HG02885 (cell line): ENCODE measurements around the gene MESP1.

ENCODE experiments used
- ATAC-seq: cut with Tn5 transposase; IDR thresholded peaks from one replicate; pipeline ENCODE4 v1.9.1; 2021; ENCODE audit warnings: mild to moderate bottlenecking; ENCODE audit not compliant: unreplicated experiment, poor library complexity

The MESP1 gene

DNA sequence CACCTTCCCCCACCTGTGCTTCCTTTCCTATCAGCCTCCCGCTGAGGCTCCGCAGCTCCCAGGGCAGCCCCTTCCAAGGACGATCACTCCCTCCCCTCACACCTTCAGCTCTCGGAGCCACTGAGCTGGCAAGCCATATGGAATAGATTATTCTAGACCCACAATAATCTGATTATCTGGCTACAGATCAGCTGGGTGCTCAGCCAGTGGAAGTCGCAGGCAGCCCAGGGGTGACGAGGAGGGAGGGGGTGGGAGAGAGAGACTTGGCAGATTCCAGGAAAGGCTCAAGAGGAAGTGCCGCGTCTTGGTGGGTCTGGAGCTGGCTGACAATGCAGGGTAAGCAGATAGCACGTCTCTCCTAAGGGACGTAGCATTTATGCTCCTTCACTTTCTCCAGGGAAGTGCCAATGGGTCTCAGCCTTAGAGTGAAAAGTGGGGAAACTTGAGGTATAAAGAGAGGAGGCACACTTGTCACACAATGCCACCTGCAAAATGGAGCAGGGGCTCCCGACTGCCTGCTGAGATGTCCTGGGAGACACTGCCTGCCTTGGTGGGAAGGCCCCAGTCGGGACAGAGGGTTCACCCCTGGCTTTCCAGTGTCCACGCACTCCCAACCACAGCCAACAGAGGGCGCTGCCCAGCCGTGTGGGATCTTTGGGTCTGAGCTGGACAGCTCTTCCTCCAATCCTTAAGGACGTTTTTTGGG, 9.4 kb upstream of the MESP1 start:
- ATAC-seq: peak; percentile 63

DNA sequence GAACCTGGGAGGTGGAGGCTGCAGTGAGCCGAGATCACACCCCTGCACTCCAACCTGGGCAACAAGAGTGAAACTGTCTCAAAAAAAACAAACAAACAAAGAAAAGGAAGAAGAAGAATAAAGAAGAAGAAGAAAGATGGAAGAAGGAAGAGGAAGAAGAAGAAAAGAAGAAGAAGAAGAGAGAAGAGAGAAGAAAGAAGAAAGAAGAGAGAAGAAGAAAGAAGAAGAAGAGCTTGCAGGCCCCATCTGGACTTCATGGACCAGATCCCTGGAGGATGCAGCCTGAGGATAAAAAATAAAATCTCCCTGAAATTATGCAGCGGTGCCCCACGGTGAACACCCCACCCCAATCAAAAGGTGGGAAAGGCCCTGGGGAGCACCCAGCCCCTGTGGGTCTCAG, 8.8 kb upstream of the MESP1 start:
- no peak for ATAC-seq

DNA sequence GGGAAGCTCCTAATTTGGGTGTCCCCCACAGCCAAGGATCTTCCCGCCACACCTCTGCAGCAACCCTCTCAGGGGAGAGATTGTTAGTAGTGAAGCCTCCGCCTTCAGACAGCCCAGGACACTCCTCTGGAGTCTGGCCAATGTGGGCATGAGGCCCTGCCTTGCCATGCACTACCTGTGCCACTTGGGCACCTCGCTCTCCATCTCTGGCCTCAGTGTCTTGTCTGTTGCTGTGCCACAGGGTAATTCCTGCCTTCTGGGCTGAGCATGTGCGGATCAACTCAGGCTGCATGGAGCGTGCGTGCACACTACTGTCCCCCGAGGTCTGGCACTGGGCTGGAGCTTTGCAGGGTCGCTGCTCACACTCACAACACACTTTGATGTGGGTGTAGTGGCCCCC, 7.9 kb upstream of the MESP1 start:
- ATAC-seq: no peak

DNA sequence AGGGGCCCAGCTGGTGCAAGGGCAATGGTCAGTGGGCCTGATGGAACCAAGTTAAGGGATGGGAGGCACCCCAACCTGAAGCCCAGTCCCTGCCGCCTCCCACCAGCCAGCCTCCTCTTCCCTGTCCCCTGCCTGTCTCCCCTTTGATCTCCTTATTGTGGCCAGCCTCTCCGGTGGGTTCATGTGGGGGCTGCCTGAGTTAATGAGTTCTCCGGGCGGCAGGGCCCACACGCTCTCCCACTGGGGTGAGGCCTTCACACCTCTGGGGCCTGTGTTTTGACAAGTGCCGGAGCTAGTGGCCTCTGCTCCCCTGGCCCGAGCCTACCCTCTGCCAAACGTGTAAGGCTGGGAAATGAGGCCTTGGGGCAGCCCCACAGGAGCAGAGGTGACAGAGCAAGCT, 7.2 kb upstream of the MESP1 start:
- ATAC-seq: no peak

GRCh38 chr15:89756897-89757296, 5.8 kb upstream of the MESP1 start:
- no peak for ATAC-seq

- no peak for ATAC-seq
Observed at GRCh38 chr15:89755701-89756100, 4.7 kb upstream of the MESP1 start.

DNA sequence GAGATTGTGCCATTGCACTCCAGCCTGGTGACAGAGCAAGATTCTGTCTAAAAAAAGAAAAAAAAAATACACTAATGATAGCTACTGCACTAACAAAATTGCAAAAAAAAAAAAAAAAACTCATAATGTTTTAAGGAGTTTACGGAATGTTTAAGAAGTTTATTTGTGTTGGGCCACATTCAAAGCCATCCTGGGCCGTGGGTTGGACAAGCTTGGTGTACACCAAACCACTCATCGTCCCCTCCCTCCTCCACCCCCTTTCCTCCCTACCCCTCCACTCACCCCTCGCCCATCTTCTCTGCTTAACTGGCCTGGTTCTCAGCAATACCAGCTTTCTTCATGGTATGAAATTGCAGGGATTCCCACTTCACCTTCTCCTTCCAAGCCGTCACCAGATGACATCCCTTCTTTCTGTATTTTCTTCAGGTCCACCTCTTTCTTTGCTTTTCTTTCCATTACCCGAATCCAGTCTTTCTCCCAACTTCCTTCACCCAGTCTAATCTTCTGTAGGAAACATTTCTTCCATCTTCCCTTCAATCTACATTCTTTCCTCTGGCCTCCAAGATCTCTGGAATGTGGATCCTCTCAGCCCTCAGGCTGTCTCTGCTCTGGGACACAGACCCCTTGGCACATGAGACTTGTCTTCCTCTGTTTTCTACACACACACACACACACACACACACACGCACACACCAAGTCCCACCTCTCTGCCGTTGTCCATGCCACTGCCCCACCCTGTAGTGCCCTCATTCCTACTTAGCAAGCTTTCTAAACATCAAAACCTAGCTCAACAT, 3.5 kb upstream of the MESP1 start:
- ATAC-seq: no peak

GRCh38 chr15:89753855-89754254, 2.8 kb upstream of the MESP1 start:
- ATAC-seq: no peak

DNA sequence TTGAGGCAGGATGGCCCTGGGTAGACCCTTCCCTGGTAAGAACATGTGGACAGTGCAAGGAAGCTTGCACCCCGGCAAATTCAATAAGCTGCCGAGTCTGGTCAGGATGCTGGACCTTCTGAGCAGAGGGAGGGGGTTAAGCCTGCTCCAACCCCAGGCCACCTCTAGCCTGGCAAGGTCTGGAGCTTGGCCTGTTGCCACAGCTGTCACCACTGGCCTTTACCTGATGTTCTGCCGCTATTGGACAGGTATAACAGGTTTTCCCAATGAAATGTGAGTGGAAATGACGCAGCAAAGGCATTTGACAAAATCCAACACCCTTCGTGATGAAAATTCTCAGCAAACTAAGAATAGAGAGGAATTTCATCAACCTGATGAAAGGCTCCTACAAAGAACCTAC, 699 bp upstream of the MESP1 start:
- ATAC-seq: no peak

- ATAC-seq: no peak
Observed at GRCh38 chr15:89749951-89750559, 994 bp downstream of the MESP1 start.

GRCh38 chr15:89749526-89749925, 1.5 kb downstream of the MESP1 start:
- no peak for ATAC-seq

DNA sequence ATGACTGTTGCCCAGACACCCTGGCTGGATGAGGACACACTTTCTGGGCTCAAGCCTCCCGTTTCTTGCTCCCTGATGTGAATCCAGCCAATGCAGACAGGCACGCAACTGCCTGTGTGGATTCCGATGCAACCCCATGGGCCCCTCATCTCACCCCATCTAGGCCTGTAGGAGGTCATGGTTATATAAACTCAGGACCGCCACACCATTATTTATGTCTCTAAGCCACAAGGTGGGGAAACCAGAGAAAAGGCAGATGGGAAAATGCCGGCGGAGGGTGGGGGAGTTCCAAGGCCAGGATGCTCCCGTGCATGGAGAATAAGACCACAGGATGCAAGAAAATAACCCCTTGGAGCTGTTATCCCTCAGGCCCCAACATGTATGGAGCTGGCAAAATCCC, 2.0 kb downstream of the MESP1 start:
- no peak for ATAC-seq

- no peak for ATAC-seq
Observed at GRCh38 chr15:89747708-89748682, 3.1 kb downstream of the MESP1 start.

DNA sequence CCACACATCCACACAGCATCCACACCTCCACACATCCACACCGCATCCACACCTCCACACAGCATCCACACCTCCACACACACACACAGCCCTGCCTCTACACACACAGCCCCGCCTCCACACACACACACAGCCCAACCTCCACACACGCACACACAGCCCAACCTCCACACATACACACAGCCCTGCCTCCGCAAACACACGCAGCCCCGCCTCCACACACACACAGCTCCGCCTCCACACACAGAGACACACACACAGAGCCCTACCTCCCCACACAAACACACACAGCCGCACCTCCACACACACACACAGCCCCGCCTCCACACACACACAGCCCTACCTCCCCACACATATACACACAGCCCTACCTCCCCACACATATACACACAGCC, 4.7 kb downstream of the MESP1 start:
- ATAC-seq: no peak

GRCh38 chr15:89745768-89746167, 5.3 kb downstream of the MESP1 start:
- no peak for ATAC-seq

DNA sequence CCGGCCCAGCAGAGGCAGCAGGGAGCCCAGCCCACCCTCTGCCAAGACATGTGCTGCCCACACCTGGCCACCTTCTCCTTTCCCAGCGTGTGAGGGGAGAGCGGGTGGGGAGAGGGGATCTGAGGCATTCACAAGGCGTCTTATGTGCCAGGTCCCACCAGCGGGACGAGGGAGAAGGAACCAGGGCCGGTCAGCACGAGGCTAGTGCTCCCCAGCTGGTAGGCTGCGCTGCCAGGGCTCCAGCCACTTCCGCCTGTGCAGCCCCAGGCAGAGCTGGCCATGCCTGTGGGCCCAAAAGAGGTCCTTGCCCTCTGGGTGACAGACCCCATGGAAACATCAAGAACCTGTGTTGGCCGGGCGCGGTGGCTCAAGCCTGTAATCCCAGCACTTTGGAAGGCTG, 5.9 kb downstream of the MESP1 start:
- no peak for ATAC-seq

DNA sequence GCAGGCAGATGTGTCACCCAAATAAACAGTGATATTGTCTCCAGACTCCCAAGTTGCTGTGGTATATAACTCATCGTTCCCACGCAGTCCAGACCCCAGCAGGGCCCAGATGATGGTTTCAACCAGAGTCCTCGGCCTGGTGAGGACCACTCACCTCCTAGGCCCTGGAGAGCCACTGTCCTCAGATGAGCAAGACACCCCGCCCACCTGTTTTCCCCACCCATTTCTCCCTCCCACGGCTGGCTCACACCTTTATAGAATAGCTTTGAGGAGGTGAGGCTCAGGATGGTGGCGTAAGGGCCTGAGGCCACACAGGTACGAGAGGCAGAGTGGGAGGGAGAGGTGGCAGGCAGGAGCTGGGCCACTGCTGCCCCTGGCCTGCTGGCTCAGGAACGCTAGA, 7.5 kb downstream of the MESP1 start:
- ATAC-seq: no peak

- ATAC-seq: no peak
Observed at GRCh38 chr15:89743011-89743410, 8.0 kb downstream of the MESP1 start.

- peak; percentile 67 for ATAC-seq
Observed at GRCh38 chr15:89740137-89740536, 10.9 kb downstream of the MESP1 start.

DNA sequence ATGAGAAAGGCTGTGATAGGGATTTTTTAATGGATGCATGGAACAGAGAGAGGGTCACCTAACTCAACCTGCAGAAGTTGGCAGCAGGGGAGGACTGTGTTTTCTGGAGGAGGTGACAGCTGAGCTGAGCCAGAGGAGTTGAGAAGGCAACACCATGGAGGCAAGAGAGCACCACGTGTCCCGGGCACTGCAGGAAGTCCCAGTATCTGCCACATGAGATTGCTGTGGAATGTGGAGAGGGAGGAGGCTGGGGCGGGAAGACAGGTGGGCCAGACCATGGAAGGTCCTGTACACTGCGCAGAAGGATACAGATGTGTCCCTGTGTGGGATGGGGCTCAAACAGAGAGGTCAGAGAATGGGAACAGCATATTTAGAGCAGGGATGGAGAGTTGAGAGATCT, 15.3 kb downstream of the MESP1 start:
- no peak for ATAC-seq
